Body of pancreas (tissue), 4 donors: ENCODE results near the gene TAGLN2. TPM values are rescaled to one million over a fixed set of nuclear protein-coding genes. Genes with fewer than 3 reads are reported as not detected.

Experiments used
- ATAC-seq: fragments of 150-250 bp; one replicate; pipeline ENCODE4 v1.9.1; 2016
- DNase-seq, 4 donors: peaks; one replicate each; pipeline ENCODE4 v3.0.0-alpha.2; 2019
- H3K27ac ChIP-seq, 4 donors: fragments of 200-600 bp; sonication (generic); 1 replicate in 3 of 4; 2 replicates in 1 of 4; pipeline versions ENCODE4 v1.5.1 to v1.6.1; 2016 to 2019; ENCODE audit warnings: mild to moderate bottlenecking in 1 of 4, mixed read lengths in 1 of 4, moderate library complexity in 1 of 4
- H3K27me3 ChIP-seq, 2 donors: fragments of 200-600 bp; sonication (generic); one replicate each; pipeline ENCODE4 v1.6.0; 2016; ENCODE audit warnings: mild to moderate bottlenecking in 1 of 2
- H3K36me3 ChIP-seq, 2 donors: fragments of 200-600 bp; sonication (generic); replicated peaks in 1 of 2; 2 replicates each; pipeline ENCODE4 v1.5.1; 2016; ENCODE audit warnings: low read depth in 2 of 2; ENCODE audit not compliant: insufficient read depth in 1 of 2
- H3K4me1 ChIP-seq: fragments of 200-600 bp; sonication (generic); one replicate; pipeline ENCODE4 v1.6.0; 2016
- H3K4me3 ChIP-seq, 2 donors: fragments of 200-600 bp; sonication (generic); 1 replicate in 1 of 2; 2 replicates in 1 of 2; pipeline ENCODE4 v1.5.1; 2016 to 2019
- H3K9me3 ChIP-seq, 3 donors: fragments of 200-600 bp; sonication (generic); 1 replicate in 2 of 3; 2 replicates in 1 of 3; pipeline ENCODE4 v1.5.1; 2016
- POLR2A ChIP-seq, 3 donors: fragments of 450-650 bp; IDR thresholded peaks; one replicate each; pipeline ENCODE4 v1.6.1; 2016; ENCODE audit warnings: antibody characterized with exemption in 3 of 3, mild to moderate bottlenecking in 2 of 3
- WGBS, 2 donors: methylation state at CpG; one replicate each; pipeline ENCODE4 v1.1.5; 2017; 5-methylcytosine and 5-hydroxymethylcytosine counted together
- intact Hi-C: fragments of 100-400 bp; cut with DNase I; formaldehyde crosslinking; loops from one replicate; pipeline ENCODE4 v1.15.1; 2023
- total RNA-seq, 2 donors: library from RNA; depleted of rRNA; stranded (reverse); fragments of >200 nt; gene quantifications; one replicate each; pipeline ENCODE4 v1.1.0, GENCODE V29; 2016
- TF ChIP-seq, protein P1 (sequence below), 7 experiments: fragments of 450-650 bp in 4 of 7; fragments of 200-600 bp in 3 of 7; sonication (generic) in 3 of 7; IDR thresholded peaks; one replicate each; pipeline ENCODE4 v1.5.1; 2016 to 2019; ENCODE audit warnings: antibody characterized with exemption in 7 of 7

Gene TAGLN2
- total RNA-seq, 2 donors from 2014 or later, result 63.0 to 118 TPM

DNA sequence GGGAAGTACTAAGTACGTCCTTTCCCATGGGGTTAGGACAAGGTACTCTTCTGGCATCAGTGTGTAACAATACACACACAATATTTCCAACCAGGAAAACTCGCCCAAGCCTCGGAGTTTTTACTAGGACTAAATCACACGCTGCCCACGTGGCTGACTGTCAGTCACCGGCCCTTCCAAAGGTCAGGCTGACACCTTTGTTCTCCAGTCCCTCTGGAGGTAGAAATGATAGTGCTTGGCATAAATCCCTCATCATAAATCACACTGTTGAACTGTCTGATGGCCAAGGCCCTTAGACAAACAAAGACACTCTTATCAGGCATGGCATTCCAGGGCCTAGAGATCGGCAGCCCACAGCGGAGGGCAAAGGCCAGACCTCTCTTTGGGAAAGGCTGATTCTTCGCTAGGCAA lies 45.6 kb upstream of the TAGLN2 start:
- Histone ChIP-seq H3K9me3 (no peaks in the 10 kb centered on the region), H3K36me3 (no peaks in the 10 kb centered on the region), H3K27me3 (no peaks in the 10 kb centered on the region), H3K4me3 (no peak overlapping the region), H3K27ac (peak overlapping the region in 3 of 4 donors; percentile 20 to 27 (median 22)), H3K4me1 (peaks cover 19% of the 10 kb centered on the region)
- intact Hi-C loops, result no loop called here
- ATAC-seq (peak; percentile 87), DNase-seq (peak; percentile 41 to 56 (median 48))
- WGBS, 2 donors, result 14 to 23% methylated on average over 7 to 9 of the region's 9 CpGs
- no peak for TF ChIP-seq POLR2A (IDR thresholded peaks at IDR 0.05)
- TF ChIP-seq, protein P1, sequence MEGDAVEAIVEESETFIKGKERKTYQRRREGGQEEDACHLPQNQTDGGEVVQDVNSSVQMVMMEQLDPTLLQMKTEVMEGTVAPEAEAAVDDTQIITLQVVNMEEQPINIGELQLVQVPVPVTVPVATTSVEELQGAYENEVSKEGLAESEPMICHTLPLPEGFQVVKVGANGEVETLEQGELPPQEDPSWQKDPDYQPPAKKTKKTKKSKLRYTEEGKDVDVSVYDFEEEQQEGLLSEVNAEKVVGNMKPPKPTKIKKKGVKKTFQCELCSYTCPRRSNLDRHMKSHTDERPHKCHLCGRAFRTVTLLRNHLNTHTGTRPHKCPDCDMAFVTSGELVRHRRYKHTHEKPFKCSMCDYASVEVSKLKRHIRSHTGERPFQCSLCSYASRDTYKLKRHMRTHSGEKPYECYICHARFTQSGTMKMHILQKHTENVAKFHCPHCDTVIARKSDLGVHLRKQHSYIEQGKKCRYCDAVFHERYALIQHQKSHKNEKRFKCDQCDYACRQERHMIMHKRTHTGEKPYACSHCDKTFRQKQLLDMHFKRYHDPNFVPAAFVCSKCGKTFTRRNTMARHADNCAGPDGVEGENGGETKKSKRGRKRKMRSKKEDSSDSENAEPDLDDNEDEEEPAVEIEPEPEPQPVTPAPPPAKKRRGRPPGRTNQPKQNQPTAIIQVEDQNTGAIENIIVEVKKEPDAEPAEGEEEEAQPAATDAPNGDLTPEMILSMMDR (IDR thresholded peaks at IDR 0.05), result peak in 3 of 7 experiments; percentile 18 to 29 (median 22)

DNA sequence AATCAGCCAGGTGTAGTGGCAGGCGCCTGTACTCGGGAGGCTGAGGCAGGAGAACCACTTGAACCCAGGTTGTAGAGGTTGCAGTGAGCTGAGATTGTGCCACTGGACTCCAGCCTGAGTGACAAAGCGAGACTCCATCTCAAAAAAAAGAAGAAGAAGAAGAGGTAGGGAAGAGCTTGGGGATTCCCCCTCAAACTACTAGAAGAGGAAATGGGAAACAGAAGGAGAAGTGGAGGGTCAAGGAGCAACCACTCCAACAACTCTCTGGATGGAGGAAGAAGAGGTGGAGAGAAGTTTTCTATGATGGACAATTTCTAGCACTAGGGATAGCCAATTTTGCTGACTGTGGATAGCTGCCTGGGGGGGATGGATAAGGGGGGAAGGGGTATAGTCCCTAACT lies 43.6 kb upstream of the TAGLN2 start:
- TF ChIP-seq POLR2A (IDR thresholded peaks at IDR 0.05), result no peak
- TF ChIP-seq, protein P1 (IDR thresholded peaks at IDR 0.05), result no peak
- 85 to 87% methylated on average over 3 of the region's 3 CpGs for WGBS, 2 donors
- no peak overlapping the region for H3K27ac ChIP-seq
- no peak for DNase-seq
- no peak for ATAC-seq
- H3K4me1 ChIP-seq, result peaks cover 19% of the 10 kb centered on the region
- H3K36me3 ChIP-seq, result no peaks in the 10 kb centered on the region
- no peak overlapping the region for H3K4me3 ChIP-seq
- intact Hi-C loops, result no loop called here
- no peaks in the 10 kb centered on the region for H3K9me3 ChIP-seq
- no peaks in the 10 kb centered on the region for H3K27me3 ChIP-seq

DNA sequence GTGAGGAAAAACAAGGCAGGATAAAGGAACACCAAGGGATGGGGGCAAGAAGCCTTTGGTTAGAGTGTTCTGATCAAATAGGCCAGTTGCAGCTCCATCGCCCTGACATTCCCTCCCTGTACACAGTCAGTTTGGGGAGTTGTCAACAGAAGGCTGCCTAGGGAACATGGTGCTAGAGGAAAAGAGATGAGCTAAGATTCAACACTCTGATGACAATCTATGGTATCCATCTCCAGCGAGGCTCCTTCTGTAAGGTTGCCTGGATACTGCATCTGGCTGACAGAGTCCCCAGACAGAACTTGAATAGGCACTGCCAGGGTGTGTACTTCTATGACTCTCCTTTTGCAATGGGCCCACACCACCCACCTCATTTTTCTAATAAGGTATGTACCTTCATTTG lies 40.0 kb upstream of the TAGLN2 start:
- TF ChIP-seq, protein P1 (IDR thresholded peaks at IDR 0.05), result no peak
- no peak for TF ChIP-seq POLR2A (IDR thresholded peaks at IDR 0.05)

DNA sequence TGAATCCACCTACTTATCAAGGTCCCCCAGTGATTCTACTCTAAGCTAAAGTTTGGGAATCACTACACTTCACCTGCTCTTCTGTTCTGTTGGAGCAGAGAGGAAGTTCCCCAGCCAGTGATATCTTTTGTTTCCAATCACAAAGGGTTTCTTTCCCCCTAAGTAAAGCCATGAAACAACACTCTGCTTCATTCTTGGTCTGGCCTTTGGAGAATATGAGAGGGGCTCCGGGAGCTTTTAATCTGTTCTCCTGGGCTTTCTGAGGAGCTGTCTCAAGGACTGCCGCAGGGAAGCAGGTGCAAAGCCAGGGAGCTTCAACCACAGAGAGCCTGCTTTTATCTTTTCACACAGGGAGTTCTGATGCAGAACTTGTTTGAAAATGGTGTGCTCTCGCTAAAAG lies 38.8 kb upstream of the TAGLN2 start:
- no peak for ATAC-seq
- DNase-seq, result no peak
- Histone ChIP-seq H3K4me1 (peaks cover 3% of the 10 kb centered on the region), H3K4me3 (no peak overlapping the region), H3K9me3 (no peaks in the 10 kb centered on the region), H3K27ac (no peak overlapping the region), H3K27me3 (no peaks in the 10 kb centered on the region), H3K36me3 (no peaks in the 10 kb centered on the region)
- WGBS, 2 donors, result 13 to 19% methylated on average over 3 of the region's 3 CpGs
- intact Hi-C loops, result no loop called here
- no peak for TF ChIP-seq POLR2A (IDR thresholded peaks at IDR 0.05)
- TF ChIP-seq, protein P1 (IDR thresholded peaks at IDR 0.05), result no peak

More for the DNA sequence above, 40.0 kb upstream of the TAGLN2 start:
- DNase-seq (no peak), ATAC-seq (no peak)
- Histone ChIP-seq H3K27ac (no peak overlapping the region), H3K36me3 (no peaks in the 10 kb centered on the region), H3K27me3 (no peaks in the 10 kb centered on the region), H3K4me3 (no peak overlapping the region), H3K9me3 (no peaks in the 10 kb centered on the region), H3K4me1 (peaks cover 3% of the 10 kb centered on the region)
- intact Hi-C loops, result no loop called here
- WGBS, 2 donors, result 74% methylated on average over 2 of the region's 2 CpGs

DNA sequence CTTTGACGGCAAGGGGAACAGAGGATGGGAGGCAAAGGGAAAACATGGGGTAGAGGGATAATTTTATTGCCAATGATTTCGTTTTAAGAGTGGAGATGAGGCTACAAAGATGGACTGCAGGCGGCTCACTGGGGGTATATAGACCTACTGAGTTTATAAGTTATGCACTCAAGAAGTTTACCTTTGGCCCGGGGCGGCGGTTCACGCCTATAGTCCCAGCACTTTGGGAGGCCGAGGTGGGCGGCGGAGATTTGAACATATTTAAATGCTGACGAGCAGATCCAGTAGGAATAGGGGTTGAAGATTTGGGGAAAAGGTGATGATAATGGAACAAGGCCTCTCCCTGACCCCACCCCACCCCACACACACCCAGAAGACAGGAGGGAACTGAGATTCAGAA lies 36.9 kb upstream of the TAGLN2 start:
- no peaks in the 10 kb centered on the region for H3K9me3 ChIP-seq
- DNase-seq (no peak), ATAC-seq (no peak)
- intact Hi-C loops, result no loop called here
- H3K27ac ChIP-seq, result no peak overlapping the region
- H3K27me3 ChIP-seq, result no peaks in the 10 kb centered on the region
- peaks cover 18% of the 10 kb centered on the region for H3K4me1 ChIP-seq
- TF ChIP-seq POLR2A (IDR thresholded peaks at IDR 0.05), result no peak
- TF ChIP-seq, protein P1 (IDR thresholded peaks at IDR 0.05), result no peak
- 88 to 89% methylated on average over 11 of the region's 11 CpGs for WGBS, 2 donors
- H3K4me3 ChIP-seq, result no peak overlapping the region
- no peaks in the 10 kb centered on the region for H3K36me3 ChIP-seq
